Measurements from ENCODE around the gene AGAP2.

- TF ChIP-seq, protein P1, sequence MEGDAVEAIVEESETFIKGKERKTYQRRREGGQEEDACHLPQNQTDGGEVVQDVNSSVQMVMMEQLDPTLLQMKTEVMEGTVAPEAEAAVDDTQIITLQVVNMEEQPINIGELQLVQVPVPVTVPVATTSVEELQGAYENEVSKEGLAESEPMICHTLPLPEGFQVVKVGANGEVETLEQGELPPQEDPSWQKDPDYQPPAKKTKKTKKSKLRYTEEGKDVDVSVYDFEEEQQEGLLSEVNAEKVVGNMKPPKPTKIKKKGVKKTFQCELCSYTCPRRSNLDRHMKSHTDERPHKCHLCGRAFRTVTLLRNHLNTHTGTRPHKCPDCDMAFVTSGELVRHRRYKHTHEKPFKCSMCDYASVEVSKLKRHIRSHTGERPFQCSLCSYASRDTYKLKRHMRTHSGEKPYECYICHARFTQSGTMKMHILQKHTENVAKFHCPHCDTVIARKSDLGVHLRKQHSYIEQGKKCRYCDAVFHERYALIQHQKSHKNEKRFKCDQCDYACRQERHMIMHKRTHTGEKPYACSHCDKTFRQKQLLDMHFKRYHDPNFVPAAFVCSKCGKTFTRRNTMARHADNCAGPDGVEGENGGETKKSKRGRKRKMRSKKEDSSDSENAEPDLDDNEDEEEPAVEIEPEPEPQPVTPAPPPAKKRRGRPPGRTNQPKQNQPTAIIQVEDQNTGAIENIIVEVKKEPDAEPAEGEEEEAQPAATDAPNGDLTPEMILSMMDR (IDR thresholded peaks at IDR 0.05; ENCODE audit: insufficient read depth, low read length, poor library complexity, severe bottlenecking), result no peak
- TF ChIP-seq EZH2phosphoT487 (conservative IDR thresholded peaks at IDR 0.05; ENCODE audit: low read length), result no peak
Measured at GRCh38 chr12:57745485-57745881, 6.9 kb upstream of the AGAP2 start.

Data from SU-DHL-6 (cell line).